ENCODE measurements around the gene NUP160.

DNA sequence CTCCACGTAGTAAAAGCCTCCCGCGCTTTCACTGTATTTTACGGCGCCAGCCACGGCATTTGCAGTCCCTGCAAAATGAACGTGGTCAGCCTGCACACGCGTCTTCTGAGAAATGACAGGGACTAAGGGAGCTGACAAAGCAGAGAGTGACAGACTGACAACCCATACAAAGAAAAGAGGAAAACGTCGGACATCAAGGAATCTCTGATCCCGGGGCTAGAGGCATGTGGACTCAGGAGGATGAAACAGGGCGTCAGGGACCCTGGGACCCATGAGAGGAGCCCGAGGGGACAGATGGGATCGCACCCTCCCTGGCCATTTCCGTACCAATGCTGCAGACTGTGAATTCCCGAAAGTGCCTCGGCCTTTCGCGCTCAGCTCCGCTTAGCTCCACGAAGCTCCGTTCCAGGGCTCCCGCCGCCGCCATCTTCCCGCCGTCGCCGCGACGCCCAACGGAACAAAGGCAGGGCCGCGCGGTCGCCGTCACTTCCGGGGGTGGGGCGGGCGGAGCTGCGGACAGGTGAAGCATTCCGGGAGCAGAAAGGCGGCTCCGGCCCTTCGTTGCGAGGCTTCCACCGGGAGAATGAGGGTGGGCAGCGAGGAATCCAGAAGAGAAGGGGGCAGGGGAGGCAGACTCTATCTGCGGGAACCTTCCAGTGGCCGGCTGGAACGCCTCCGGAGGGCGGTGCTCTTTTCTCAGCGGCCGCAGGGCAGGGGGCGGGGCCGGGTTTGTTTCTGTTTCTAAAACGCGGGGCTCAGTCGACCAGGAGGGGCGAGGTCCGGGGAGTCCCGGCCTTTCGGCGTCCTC lies at the start of gene NUP160:
- TF ChIP-seq, protein P1, sequence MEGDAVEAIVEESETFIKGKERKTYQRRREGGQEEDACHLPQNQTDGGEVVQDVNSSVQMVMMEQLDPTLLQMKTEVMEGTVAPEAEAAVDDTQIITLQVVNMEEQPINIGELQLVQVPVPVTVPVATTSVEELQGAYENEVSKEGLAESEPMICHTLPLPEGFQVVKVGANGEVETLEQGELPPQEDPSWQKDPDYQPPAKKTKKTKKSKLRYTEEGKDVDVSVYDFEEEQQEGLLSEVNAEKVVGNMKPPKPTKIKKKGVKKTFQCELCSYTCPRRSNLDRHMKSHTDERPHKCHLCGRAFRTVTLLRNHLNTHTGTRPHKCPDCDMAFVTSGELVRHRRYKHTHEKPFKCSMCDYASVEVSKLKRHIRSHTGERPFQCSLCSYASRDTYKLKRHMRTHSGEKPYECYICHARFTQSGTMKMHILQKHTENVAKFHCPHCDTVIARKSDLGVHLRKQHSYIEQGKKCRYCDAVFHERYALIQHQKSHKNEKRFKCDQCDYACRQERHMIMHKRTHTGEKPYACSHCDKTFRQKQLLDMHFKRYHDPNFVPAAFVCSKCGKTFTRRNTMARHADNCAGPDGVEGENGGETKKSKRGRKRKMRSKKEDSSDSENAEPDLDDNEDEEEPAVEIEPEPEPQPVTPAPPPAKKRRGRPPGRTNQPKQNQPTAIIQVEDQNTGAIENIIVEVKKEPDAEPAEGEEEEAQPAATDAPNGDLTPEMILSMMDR (CRISPR knock-in tag; IDR thresholded peaks at IDR 0.05) = no peak; the same call in 1 of the 2 replicates
- TF ChIP-seq RFX5 (IDR thresholded peaks at IDR 0.05; ENCODE audit: low read depth, low read length) (no peak), TAF1 (CRISPR knock-in tag; IDR thresholded peaks at IDR 0.05) (peak; percentile 96), SETDB1 (CRISPR knock-in tag; IDR thresholded peaks at IDR 0.05; ENCODE audit: borderline replicate concordance) (no peak)
- TF ChIP-seq, protein P2, sequence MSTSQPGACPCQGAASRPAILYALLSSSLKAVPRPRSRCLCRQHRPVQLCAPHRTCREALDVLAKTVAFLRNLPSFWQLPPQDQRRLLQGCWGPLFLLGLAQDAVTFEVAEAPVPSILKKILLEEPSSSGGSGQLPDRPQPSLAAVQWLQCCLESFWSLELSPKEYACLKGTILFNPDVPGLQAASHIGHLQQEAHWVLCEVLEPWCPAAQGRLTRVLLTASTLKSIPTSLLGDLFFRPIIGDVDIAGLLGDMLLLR (CRISPR knock-in tag; IDR thresholded peaks at IDR 0.05) = peak; percentile 86; the same call in 1 of the 2 replicates
- TF ChIP-seq, protein P3, sequence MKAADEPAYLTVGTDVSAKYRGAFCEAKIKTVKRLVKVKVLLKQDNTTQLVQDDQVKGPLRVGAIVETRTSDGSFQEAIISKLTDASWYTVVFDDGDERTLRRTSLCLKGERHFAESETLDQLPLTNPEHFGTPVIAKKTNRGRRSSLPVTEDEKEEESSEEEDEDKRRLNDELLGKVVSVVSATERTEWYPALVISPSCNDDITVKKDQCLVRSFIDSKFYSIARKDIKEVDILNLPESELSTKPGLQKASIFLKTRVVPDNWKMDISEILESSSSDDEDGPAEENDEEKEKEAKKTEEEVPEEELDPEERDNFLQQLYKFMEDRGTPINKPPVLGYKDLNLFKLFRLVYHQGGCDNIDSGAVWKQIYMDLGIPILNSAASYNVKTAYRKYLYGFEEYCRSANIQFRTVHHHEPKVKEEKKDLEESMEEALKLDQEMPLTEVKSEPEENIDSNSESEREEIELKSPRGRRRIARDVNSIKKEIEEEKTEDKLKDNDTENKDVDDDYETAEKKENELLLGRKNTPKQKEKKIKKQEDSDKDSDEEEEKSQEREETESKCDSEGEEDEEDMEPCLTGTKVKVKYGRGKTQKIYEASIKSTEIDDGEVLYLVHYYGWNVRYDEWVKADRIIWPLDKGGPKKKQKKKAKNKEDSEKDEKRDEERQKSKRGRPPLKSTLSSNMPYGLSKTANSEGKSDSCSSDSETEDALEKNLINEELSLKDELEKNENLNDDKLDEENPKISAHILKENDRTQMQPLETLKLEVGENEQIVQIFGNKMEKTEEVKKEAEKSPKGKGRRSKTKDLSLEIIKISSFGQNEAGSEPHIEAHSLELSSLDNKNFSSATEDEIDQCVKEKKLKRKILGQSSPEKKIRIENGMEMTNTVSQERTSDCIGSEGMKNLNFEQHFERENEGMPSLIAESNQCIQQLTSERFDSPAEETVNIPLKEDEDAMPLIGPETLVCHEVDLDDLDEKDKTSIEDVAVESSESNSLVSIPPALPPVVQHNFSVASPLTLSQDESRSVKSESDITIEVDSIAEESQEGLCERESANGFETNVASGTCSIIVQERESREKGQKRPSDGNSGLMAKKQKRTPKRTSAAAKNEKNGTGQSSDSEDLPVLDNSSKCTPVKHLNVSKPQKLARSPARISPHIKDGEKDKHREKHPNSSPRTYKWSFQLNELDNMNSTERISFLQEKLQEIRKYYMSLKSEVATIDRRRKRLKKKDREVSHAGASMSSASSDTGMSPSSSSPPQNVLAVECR (CRISPR knock-in tag; IDR thresholded peaks at IDR 0.05; ENCODE audit: borderline replicate concordance) = peak; percentile 97

Measured in HepG2 (cell line).